GM19238 (cell line): ENCODE data around the gene FARP1.

Experiments
- DNase-seq: peaks from one replicate; pipeline ENCODE4 v3.0.0; 2011; ENCODE audit warnings: low spot score; ENCODE audit not compliant: insufficient read length

Gene FARP1

GRCh38 chr13:98142380-98143156 is at the start of gene FARP1:
FARP1 (plus strand) TSS chr13:98143094; CDS start chr13:98213243, 70,149 bp downstream.
- DNase-seq, result no peak

GRCh38 chr13:98094678-98095266 is 48.1 kb upstream of the FARP1 start:
- no peak for DNase-seq

GRCh38 chr13:98096059-98096458 is 46.8 kb upstream of the FARP1 start:
- DNase-seq, result no peak

GRCh38 chr13:98097749-98098148 is 45.1 kb upstream of the FARP1 start:
- DNase-seq, result no peak

GRCh38 chr13:98098516-98098915 is 44.4 kb upstream of the FARP1 start:
- DNase-seq, result no peak

GRCh38 chr13:98099627-98100026 is 43.3 kb upstream of the FARP1 start:
- no peak for DNase-seq

- DNase-seq, result no peak
These were observed 42.4 kb upstream of the FARP1 start for GRCh38 chr13:98100481-98100880.

- no peak for DNase-seq
These were observed 39.4 kb upstream of the FARP1 start for GRCh38 chr13:98103531-98103930.

GRCh38 chr13:98103942-98104880 is 38.7 kb upstream of the FARP1 start:
- no peak for DNase-seq

GRCh38 chr13:98105929-98106336 is 37.0 kb upstream of the FARP1 start:
- DNase-seq, result no peak

GRCh38 chr13:98108341-98108740 is 34.6 kb upstream of the FARP1 start:
- no peak for DNase-seq

- DNase-seq, result no peak
These were observed 33.6 kb upstream of the FARP1 start for GRCh38 chr13:98109226-98109853.

- no peak for DNase-seq
These were observed 32.1 kb upstream of the FARP1 start for GRCh38 chr13:98110749-98111148.

GRCh38 chr13:98111168-98112098 is 31.5 kb upstream of the FARP1 start:
- DNase-seq, result no peak

GRCh38 chr13:98112456-98112855 is 30.4 kb upstream of the FARP1 start:
- no peak for DNase-seq

GRCh38 chr13:98118865-98119264 is 24.0 kb upstream of the FARP1 start:
- DNase-seq, result no peak

GRCh38 chr13:98123176-98123575 is 19.7 kb upstream of the FARP1 start:
- no peak for DNase-seq

GRCh38 chr13:98129059-98129746 is 13.7 kb upstream of the FARP1 start:
- no peak for DNase-seq

- no peak for DNase-seq
These were observed 8.9 kb upstream of the FARP1 start for GRCh38 chr13:98133946-98134345.

GRCh38 chr13:98134901-98135300 is 8.0 kb upstream of the FARP1 start:
- no peak for DNase-seq
